Left renal cortex interstitium (tissue), 4 donors: ENCODE results near the gene SOWAHB. TPM values are rescaled to one million over a fixed set of nuclear protein-coding genes. Genes with fewer than 3 reads are reported as not detected.

Experiments used
- DNase-seq, 4 donors: peaks; one replicate each; pipeline ENCODE4 v3.0.0-alpha.2; 2013; ENCODE audit warnings: low read depth in 4 of 4, low spot score in 2 of 4, missing footprints in 1 of 4
- polyA plus RNA-seq, 4 donors: library from polyadenylated mRNA; unstranded; fragments of 120-200 nt; gene quantifications; one replicate each; pipeline ENCODE4 v1.2.1, GENCODE V29; 2013; ENCODE audit not compliant: insufficient read length in 4 of 4

Gene SOWAHB
- polyA plus RNA-seq, 4 donors: 4.8 to 5.9 (median 5.4) TPM

DNA sequence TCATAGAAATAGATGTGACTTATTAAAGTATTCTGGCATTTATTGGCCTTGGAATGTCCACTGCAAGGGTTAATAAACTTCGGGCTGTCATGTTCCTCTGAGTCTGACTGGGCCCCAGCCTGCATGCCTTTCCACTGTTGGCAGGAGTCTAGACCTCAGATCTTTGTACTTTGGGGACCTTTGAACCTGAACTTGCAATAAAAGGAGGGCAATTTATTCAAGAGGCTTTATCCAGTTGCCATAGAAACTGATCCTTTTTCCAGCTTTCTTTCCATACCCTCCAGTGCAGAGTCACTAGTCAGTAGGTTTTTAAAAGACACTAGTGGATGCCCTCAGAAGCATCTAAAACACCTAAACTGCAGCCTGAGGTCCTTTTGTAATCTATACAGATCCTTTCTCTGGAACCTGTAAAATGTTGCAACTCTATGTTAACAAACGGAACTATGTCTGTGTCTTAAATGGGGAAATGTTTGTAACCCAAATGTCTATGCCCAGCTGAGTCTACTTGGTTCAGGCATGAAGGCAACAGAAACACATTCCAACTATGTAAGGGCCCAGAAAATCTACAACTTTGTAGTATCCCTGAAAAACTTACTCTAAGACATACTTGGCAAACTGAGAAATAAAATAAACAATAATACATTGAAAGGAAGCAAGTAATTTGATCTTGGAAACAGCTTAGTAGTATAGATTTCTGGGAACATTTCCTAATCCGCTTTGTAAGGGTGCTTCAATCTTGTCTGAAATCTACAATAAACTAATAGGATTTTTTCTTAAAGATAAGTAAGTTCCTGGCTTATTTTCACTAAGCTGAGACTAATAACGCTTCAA is 41.5 kb downstream of the SOWAHB start:
- no peak for DNase-seq

DNA sequence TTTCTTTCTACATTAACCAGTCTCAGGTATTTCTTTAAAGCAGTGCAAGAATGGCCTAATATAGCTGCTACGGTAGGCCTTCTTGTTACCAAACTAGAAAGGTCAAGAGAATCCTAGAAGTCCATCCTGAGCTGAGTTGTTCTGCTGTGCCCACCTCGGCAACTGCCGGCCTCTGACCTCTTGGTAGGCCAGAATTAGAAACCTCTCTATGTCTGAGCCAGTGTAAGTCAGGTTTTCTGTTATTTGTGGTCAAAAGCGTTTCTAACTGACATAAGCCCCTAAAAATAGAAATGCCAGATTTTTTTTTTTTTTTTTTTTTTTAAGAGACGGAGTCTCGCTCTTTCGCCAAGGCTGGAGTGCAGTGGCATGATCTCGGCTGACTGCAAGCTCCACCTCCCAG is 43.1 kb downstream of the SOWAHB start:
- no peak for DNase-seq

DNA sequence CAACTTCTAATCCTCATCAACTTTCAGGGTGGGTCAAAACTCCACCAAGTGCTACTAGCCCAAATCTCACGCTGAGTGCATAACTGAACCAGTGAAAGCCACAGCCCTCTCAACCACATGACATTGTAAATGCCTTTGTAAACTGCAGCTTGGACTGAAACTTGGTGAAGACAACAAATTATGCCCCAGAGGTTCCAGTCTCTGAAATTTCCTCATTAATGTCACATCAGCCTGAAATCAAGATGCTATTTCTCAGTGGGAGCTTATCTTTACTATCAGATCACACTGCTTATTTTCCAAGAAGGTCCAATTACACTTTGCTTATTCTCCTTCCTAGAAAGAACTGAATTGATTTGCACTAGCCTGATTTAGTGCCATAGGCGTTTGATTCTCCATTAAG is 46.6 kb downstream of the SOWAHB start:
- DNase-seq: no peak

DNA sequence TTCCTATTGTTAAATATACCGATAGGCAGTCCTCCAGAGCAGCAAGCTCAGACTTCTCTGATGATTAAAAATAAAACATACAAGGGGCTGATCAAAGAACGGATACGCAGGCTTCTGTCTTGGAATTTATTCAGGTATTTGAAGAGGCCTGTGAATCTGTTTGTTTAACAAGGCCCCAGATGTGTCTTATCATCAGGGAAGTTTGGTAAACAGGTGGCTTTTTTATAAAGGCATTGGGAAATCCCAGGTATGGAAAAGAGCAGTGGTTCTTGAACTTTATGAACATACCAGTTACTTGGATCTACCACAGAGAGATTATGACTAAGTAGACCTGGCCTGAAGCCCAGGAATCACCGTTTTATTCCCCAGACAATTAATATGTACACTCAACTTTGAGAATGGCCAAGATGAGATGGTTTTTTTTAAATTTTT is 47.9 kb downstream of the SOWAHB start:
- no peak for DNase-seq

Other genes with a start within 250 kb of the SOWAHB start
- gene SEPTIN11, start 51.6 kb upstream of the SOWAHB start, polyA plus RNA-seq: 100 to 1,000 TPM; 253 to 278 (median 266) TPM
- 100 to 1,000 TPM; 378 to 434 (median 397) TPM for gene CCNI, start 177.8 kb upstream of the SOWAHB start, polyA plus RNA-seq